HepG2 (cell line): Measurements from ENCODE around the gene SEMA5B. TPM values are rescaled to one million over a fixed set of nuclear protein-coding genes. Genes with fewer than 3 reads are reported as not detected.

Experiments used
- ATAC-seq: fragments of 200-7000 bp; cut with Tn5 transposase; 3 replicates; pipeline ENCODE4 v1.9.1; 2020; ENCODE audit warnings: mild to moderate bottlenecking, moderate library complexity
- BruUV-seq: library from RNA; stranded (reverse); fragments of 400-500 nt; replicated peaks from 2 replicates; lab custom pipeline; 2021; lab: Mats Ljungman, UMichigan
- CTCF ChIA-PET: fragments of 300-600 bp; formaldehyde crosslinking; extraction: SDS; loops from one replicate; lab custom pipeline; 2021; ENCODE audit warnings: low total read pairs, inconsistent platforms, low intra/inter-chr PET ratio; lab: Yijun Ruan, JAX
- POLR2A ChIA-PET: fragments of 350-600 bp; sonication (Branson Sonifier 250); formaldehyde crosslinking; loops from one replicate; lab custom pipeline; 2020; ENCODE audit warnings: antibody characterized with exemption, inconsistent platforms; lab: Yijun Ruan, JAX
- DNase-seq: peaks from one replicate; pipeline ENCODE4 v3.0.0-alpha.2; 2015; ENCODE audit warnings: low spot score
- FAIRE-seq: peaks from 3 replicates; lab custom pipeline; 2011; peaks lifted over from hg19 to GRCh38; lab: Jason Lieb, UNC
- H2AFZ ChIP-seq: one replicate; pipeline ENCODE4 v1.6.1; 2011; ENCODE audit warnings: low read length, inconsistent platforms
- H3K27ac ChIP-seq: fragments of 300-600 bp; 3 replicates; pipeline ENCODE4 v1.8.0; 2011; ENCODE audit warnings: mixed run types, mild to moderate bottlenecking, mixed read lengths, low read length, inconsistent platforms; ENCODE audit not compliant: insufficient read depth; ENCODE audit errors: extremely low read length
- H3K27me3 ChIP-seq, 2 experiments: fragments of 200-600 bp in 1 of 2; 2 replicates in 1 of 2; 3 replicates in 1 of 2; pipeline versions ENCODE4 v1.6.0 to v1.8.0; 2011; ENCODE audit warnings: low read length in 2 of 2, mild to moderate bottlenecking in 2 of 2, moderate library complexity in 2 of 2, inconsistent platforms in 1 of 2; ENCODE audit not compliant: insufficient read depth in 2 of 2, control insufficient read depth in 1 of 2
- H3K36me3 ChIP-seq, 2 experiments: fragments of 200-600 bp in 1 of 2; replicated peaks in 1 of 2; 2 replicates in 1 of 2; 3 replicates in 1 of 2; pipeline versions ENCODE4 v1.5.1 to v1.8.0; 2011; ENCODE audit warnings: low read length in 2 of 2, inconsistent platforms in 1 of 2; ENCODE audit not compliant: insufficient read depth in 2 of 2, control insufficient read depth in 1 of 2
- H3K4me1 ChIP-seq: 2 replicates; pipeline ENCODE4 v1.5.1; 2012; ENCODE audit warnings: low read length, inconsistent platforms; ENCODE audit not compliant: insufficient read depth
- H3K4me2 ChIP-seq: 2 replicates; pipeline ENCODE4 v1.6.0; 2011; ENCODE audit warnings: low read depth, low read length, inconsistent platforms
- H3K4me3 ChIP-seq, 3 experiments: fragments of 200-600 bp in 1 of 3; sonication (generic), shearing (Covaris generic) in 1 of 3; replicated peaks in 1 of 3; 2 replicates each; pipeline ENCODE4 v1.5.1; 2011 to 2016; ENCODE audit warnings: low read length in 3 of 3, inconsistent platforms in 2 of 3, low read depth in 2 of 3, mild to moderate bottlenecking in 2 of 3, control low read depth in 1 of 3, mixed read lengths in 1 of 3; ENCODE audit not compliant: insufficient read depth in 1 of 3
- H3K79me2 ChIP-seq: one replicate; pipeline ENCODE4 v1.6.1; 2011; ENCODE audit warnings: low read length, inconsistent platforms; ENCODE audit not compliant: insufficient read depth
- H3K9ac ChIP-seq: 2 replicates; pipeline ENCODE4 v1.6.0; 2011; ENCODE audit warnings: mild to moderate bottlenecking, low read depth, low read length, inconsistent platforms; ENCODE audit not compliant: insufficient read depth
- H3K9me3 ChIP-seq: 2 replicates; pipeline ENCODE4 v1.5.1; 2012; ENCODE audit warnings: mild to moderate bottlenecking, low read length
- H4K20me1 ChIP-seq: 2 replicates; pipeline ENCODE4 v1.6.0; 2011; ENCODE audit warnings: inconsistent platforms, mild to moderate bottlenecking, low read length, moderate library complexity; ENCODE audit not compliant: insufficient read depth
- CBX1 ChIP-seq: IDR thresholded peaks from one replicate; pipeline ENCODE4 v1.6.1; 2016; ENCODE audit warnings: antibody characterized with exemption, low read depth
- RBM22 ChIP-seq: fragments of 200-400 bp; formaldehyde crosslinking; optimal IDR thresholded peaks from 2 replicates; pipeline ENCODE3; 2017; ENCODE audit warnings: mild to moderate bottlenecking, low read length, moderate library complexity
- SATB2 ChIP-seq: sonication (generic); formaldehyde crosslinking; IDR thresholded peaks from 2 replicates; pipeline ENCODE4 v1.5.0; 2020; ENCODE audit warnings: missing genetic modification reagents
- ZNF557 ChIP-seq: sonication (generic); formaldehyde crosslinking; IDR thresholded peaks from 2 replicates; pipeline ENCODE4 v1.4.0; 2020; ENCODE audit warnings: missing genetic modification reagents
- WGBS: methylation state at CpG from one replicate; pipeline ENCODE4 v1.1.6; 2017; ENCODE audit warnings: low lambda C conversion rate; 5-methylcytosine and 5-hydroxymethylcytosine counted together
- in situ Hi-C: cut with HindIII; loops from 2 replicates; pipeline ENCODE4 v1.10.0; 2017; ENCODE audit warnings: low pct_unique_long_range_greater_than_20kb; ENCODE audit not compliant: extremely low pct_ligation_motif_present
- intact Hi-C: fragments of 100-400 bp; cut with micrococcal nuclease; formaldehyde crosslinking; loops from one replicate; pipeline ENCODE4 v1.10.0; 2022; ENCODE audit not compliant: unreplicated experiment
- polyA plus RNA-seq, 8 experiments: library from polyadenylated mRNA; depleted of rRNA in 3 of 8; stranded (reverse) in 7 of 8; unstranded in 1 of 8; fragments of >200 nt; fragmentation: Illumina TruSeq in 4 of 8; extraction: Trizol in 4 of 8; gene quantifications; 2 replicates each; pipeline versions ENCODE4 v1.2.1 to v1.2.3, GENCODE V29; 2011 to 2016; ENCODE audit warnings: low read depth in 4 of 8, missing spikeins in 1 of 8, mixed read lengths in 1 of 8; ENCODE audit not compliant: insufficient read depth in 1 of 8
- total RNA-seq, 5 experiments: library from RNA; depleted of rRNA; stranded (reverse); fragments of >200 nt; fragmentation: Illumina TruSeq; extraction: Trizol; gene quantifications; 2 replicates each; pipeline ENCODE4 v1.2.3, GENCODE V29; 2016; ENCODE audit warnings: low read depth in 1 of 5
- TF ChIP-seq, protein P1 (sequence below): sonication (generic); formaldehyde crosslinking; IDR thresholded peaks from 2 replicates; pipeline ENCODE4 v1.4.0; 2020; ENCODE audit warnings: low read depth, mild to moderate bottlenecking, missing genetic modification reagents
- TF ChIP-seq, protein P2 (sequence below): IDR thresholded peaks from 2 replicates; pipeline ENCODE4 v1.6.1; 2016; ENCODE audit warnings: missing biosample characterization, missing genetic modification reagents, low read depth

Gene SEMA5B
- total and polyA plus RNA-seq, 2 of the 13 experiments (the other 11 are each of a cell fraction or from before 2014, with no cell fraction given) = not detected

DNA sequence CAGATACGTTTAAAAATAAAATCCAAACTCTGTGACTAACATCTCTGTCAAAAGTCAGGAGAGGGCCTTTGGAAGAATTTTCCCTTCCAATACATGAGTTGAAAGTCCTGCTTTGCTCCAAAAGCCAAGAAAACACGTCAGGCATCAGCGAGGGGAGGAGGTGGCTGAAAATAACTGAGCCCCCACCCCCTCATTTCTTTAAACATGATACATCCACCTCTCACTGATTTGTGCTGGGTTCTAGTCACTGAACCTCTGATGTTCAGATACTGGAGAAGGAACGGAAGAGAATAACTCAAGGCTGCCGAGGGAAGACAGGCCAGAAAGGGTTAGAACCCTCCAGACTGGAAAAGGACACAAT is 9.4 kb upstream of the SEMA5B start:
- FAIRE-seq = no peak
- H3K27ac ChIP-seq = no peak overlapping the region
- no peak overlapping the region for H3K9ac ChIP-seq
- TF ChIP-seq, protein P1, sequence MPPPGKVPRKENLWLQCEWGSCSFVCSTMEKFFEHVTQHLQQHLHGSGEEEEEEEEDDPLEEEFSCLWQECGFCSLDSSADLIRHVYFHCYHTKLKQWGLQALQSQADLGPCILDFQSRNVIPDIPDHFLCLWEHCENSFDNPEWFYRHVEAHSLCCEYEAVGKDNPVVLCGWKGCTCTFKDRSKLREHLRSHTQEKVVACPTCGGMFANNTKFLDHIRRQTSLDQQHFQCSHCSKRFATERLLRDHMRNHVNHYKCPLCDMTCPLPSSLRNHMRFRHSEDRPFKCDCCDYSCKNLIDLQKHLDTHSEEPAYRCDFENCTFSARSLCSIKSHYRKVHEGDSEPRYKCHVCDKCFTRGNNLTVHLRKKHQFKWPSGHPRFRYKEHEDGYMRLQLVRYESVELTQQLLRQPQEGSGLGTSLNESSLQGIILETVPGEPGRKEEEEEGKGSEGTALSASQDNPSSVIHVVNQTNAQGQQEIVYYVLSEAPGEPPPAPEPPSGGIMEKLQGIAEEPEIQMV = no peak
- no peak for TF ChIP-seq ZNF557
- TF ChIP-seq RBM22 = no peak
- TF ChIP-seq SATB2 (CRISPR knock-in tag) = no peak
- no peak for TF ChIP-seq CBX1
- TF ChIP-seq, protein P2, sequence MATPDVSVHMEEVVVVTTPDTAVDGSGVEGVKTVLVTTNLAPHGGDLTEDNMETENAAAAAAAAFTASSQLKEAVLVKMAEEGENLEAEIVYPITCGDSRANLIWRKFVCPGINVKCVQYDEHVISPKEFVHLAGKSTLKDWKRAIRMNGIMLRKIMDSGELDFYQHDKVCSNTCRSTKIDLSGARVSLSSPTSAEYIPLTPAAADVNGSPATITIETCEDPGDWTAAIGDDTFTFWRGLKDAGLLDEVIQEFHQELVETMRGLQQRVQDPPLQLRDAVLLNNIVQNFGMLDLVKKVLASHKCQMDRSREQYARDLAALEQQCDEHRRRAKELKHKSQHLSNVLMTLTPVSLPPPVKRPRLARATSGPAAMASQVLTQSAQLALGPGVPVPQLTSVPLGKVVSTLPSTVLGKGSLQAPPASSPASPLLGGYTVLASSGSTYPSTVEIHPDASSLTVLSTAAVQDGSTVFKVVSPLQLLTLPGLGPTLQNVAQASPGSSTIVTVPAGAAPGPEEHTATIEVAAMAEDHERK (CRISPR knock-in tag) = no peak
- H3K4me1 ChIP-seq = peaks cover 5% of the 10 kb centered on the region
- no peak for ATAC-seq
- no peak overlapping the region for H2AFZ ChIP-seq
- in situ Hi-C loops (loop anchor here (25.0 kb wide), 1 partner anchor 275 kb away; no protein-coding TSS in a partner anchor), intact Hi-C loops (loop anchor here (10.0 kb wide), 1 partner anchor 218 kb away; no protein-coding TSS in a partner anchor)
- H3K27me3 ChIP-seq = peaks cover 0 to 22% of the 10 kb centered on the region in 2 experiments; a peak in 3 of 5 replicates
- no peaks in the 10 kb centered on the region for H3K9me3 ChIP-seq
- CTCF ChIA-PET = no interaction called here
- H4K20me1 ChIP-seq = no peaks in the 10 kb centered on the region
- no peak for DNase-seq
- H3K79me2 ChIP-seq = no peaks in the 10 kb centered on the region
- no peak overlapping the region for H3K4me3 ChIP-seq
- BruUV-seq = no TSS peak
- POLR2A ChIA-PET = no interaction called here
- no peaks in the 10 kb centered on the region for H3K36me3 ChIP-seq
- H3K4me2 ChIP-seq = no peak overlapping the region
- WGBS = 27% methylated on average over 5 of the region's 5 CpGs
